ENCODE data around the gene RAPGEFL1.

The RAPGEFL1 gene

GRCh38 chr17:40243761-40244160 is 66.5 kb downstream of the RAPGEFL1 start:
- DNase-seq (ENCODE audit: low spot score in 2 of 2) (no peak), ATAC-seq (ENCODE audit: low read depth) (no peak)
- Mint-ChIP-seq H3K4me1 (peaks cover 15% of the 10 kb centered on the region), H3K27ac (peak overlapping the region; percentile 57), H3K27me3 (no peaks in the 10 kb centered on the region), H3K9me3 (no peaks in the 10 kb centered on the region), H3K4me3 (no peak overlapping the region), H3K36me3 (peaks cover 6% of the 10 kb centered on the region)

- H3K27ac Mint-ChIP-seq = peak overlapping the region; percentile 57
- no peak overlapping the region for H3K4me3 Mint-ChIP-seq
- DNase-seq (ENCODE audit: low spot score in 2 of 2) = no peak
- no peak for ATAC-seq (ENCODE audit: low read depth)
- H3K9me3 Mint-ChIP-seq = no peaks in the 10 kb centered on the region
- H3K27me3 Mint-ChIP-seq = no peaks in the 10 kb centered on the region
- peaks cover 20% of the 10 kb centered on the region for H3K4me1 Mint-ChIP-seq
- peaks cover 5% of the 10 kb centered on the region for H3K36me3 Mint-ChIP-seq
These were observed 67.0 kb downstream of the RAPGEFL1 start for GRCh38 chr17:40244255-40244654.
